Stimulated activated memory B cell treated with anti-CD40 and anti-IgM and Interleukin-4, amounts not matched to agents 10 μg/mL and 1 μg/mL and 100 μg/mL, for 72 hours (primary cell): ENCODE data around the gene IGBP1.

ENCODE experiments used
- ATAC-seq: fragments of 150-1000 bp; cut with Tn5 transposase; 2 replicates; pipeline ENCODE4 v1.10.0; 2021
- H3K27ac Mint-ChIP-seq: one replicate; pipeline ENCODE4 v1.8.0; 2022; ENCODE audit warnings: mild to moderate bottlenecking, mixed read lengths
- H3K27me3 Mint-ChIP-seq: one replicate; pipeline ENCODE4 v1.8.0; 2022; ENCODE audit warnings: mixed read lengths
- H3K36me3 Mint-ChIP-seq: one replicate; pipeline ENCODE4 v1.8.0; 2022; ENCODE audit warnings: mixed read lengths
- H3K4me1 Mint-ChIP-seq: one replicate; pipeline ENCODE4 v1.8.0; 2022; ENCODE audit warnings: mixed read lengths
- H3K4me3 Mint-ChIP-seq: one replicate; pipeline ENCODE4 v1.8.0; 2022; ENCODE audit warnings: mild to moderate bottlenecking, moderate library complexity, mixed read lengths
- H3K9me3 Mint-ChIP-seq: one replicate; pipeline ENCODE4 v1.8.0; 2022; ENCODE audit warnings: mixed read lengths

Gene IGBP1

GRCh38 chrX:70132877-70133302 lies 357 bp upstream of the IGBP1 start:
- Mint-ChIP-seq H3K27me3 (no peaks in the 10 kb centered on the region), H3K9me3 (no peaks in the 10 kb centered on the region), H3K36me3 (peaks cover 15% of the 10 kb centered on the region), H3K27ac (peak overlapping the region; percentile 98), H3K4me1 (peaks cover 25% of the 10 kb centered on the region), H3K4me3 (peak overlapping the region; percentile 100)
- ATAC-seq, result no peak

DNA sequence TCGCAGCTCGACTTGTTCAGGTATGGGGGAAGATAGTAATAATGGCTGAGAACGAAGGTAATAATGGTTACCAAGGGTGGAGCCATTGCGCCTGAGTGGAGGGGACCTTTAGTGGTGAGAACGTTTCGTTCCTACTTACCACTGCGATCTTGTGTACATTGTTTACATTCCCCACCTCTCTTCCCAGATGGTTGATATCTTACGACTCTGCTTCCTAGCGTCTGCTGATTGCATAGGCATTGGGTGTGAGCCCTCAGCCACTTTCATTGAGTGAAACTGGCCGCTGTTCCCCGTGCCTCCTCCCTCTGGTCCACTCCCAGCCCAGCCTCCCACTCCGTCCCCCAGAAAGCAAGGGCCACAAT lies 850 bp downstream of the IGBP1 start:
- Mint-ChIP-seq H3K36me3 (peaks cover 15% of the 10 kb centered on the region), H3K9me3 (no peaks in the 10 kb centered on the region), H3K4me3 (peak overlapping the region; percentile 100), H3K4me1 (peaks cover 25% of the 10 kb centered on the region), H3K27me3 (no peaks in the 10 kb centered on the region), H3K27ac (peak overlapping the region; percentile 98)
- no peak for ATAC-seq

- Mint-ChIP-seq H3K9me3 (no peaks in the 10 kb centered on the region), H3K4me3 (no peak overlapping the region), H3K4me1 (peaks cover 25% of the 10 kb centered on the region), H3K36me3 (peaks cover 43% of the 10 kb centered on the region), H3K27ac (no peak overlapping the region), H3K27me3 (no peaks in the 10 kb centered on the region)
- no peak for ATAC-seq
Measured at GRCh38 chrX:70138622-70139021, 5.4 kb downstream of the IGBP1 start.

DNA sequence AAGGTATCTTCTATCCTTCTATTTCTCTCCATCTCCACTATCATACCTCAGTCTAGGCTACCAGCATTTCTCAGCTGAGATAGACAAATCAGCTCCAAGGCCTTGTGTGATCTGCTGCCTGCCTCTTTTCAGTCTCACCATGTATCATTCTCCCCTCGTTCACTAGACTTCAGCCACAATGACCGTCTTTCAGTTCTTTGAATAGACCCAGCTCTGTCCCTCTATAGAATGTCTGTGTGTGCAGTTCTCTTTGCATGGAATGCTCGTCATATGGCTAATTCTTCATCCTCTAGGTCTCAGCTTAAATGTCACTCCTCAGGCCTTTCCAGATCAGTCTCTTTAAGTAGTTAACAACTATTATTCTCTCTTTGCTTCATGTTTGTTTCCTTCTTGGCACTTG lies 6.5 kb downstream of the IGBP1 start:
- H3K27ac Mint-ChIP-seq, result no peak overlapping the region
- no peak overlapping the region for H3K4me3 Mint-ChIP-seq
- H3K36me3 Mint-ChIP-seq, result peaks cover 43% of the 10 kb centered on the region
- no peaks in the 10 kb centered on the region for H3K27me3 Mint-ChIP-seq
- H3K4me1 Mint-ChIP-seq, result peaks cover 17% of the 10 kb centered on the region
- no peak for ATAC-seq
- H3K9me3 Mint-ChIP-seq, result no peaks in the 10 kb centered on the region

GRCh38 chrX:70141373-70141772 lies 8.1 kb downstream of the IGBP1 start:
- Mint-ChIP-seq H3K4me1 (peaks cover 7% of the 10 kb centered on the region), H3K36me3 (peaks cover 45% of the 10 kb centered on the region), H3K27me3 (no peaks in the 10 kb centered on the region), H3K27ac (no peak overlapping the region), H3K9me3 (no peaks in the 10 kb centered on the region), H3K4me3 (no peak overlapping the region)
- no peak for ATAC-seq

DNA sequence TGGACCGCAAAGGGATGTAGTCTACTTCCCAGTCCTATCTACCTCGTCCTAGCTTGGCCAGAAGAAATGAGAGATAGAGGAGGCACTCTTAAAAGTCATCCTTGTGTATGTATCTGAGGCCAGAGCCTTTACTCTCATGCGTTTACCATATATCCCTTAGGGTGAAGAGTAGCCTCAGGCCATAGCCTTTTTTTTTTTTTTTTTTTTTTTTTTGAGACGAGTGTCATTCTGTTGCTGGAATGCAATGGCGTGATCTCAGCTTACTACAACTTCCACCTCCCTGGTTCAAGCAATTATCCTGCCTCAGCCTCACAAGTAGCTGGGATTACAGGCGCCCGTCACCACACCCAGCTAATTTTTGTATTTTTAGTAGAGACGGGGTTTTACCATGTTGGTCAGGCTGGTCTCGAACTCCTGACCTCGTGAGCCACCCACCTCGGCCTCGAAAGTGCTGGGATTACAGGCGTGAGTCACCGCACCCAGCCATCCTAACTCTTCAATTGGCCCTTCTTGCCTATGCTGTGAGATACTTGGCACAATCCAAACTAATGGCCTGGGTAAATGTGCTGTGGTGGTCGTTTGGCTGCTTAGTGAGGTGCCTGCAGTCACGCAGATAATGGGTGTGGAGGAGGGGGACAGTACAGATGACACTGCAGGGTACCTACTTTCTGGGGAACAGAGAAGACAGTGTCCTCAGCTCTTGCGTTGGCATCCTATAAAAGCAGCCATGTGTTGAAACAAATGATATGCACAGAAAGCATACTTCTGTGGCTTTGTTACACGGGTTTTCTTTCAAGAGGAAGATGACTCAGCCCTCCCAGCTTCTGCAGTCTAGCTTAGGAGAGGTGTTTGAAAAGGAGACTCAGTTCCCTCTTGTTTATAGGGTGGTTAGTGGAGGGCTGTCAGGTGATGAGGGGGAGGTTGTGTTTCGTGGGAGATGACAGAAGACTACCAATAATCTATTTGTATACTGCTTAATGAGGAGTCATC lies 33.6 kb downstream of the IGBP1 start:
- H3K27me3 Mint-ChIP-seq, result no peaks in the 10 kb centered on the region
- H3K36me3 Mint-ChIP-seq, result peaks cover 23% of the 10 kb centered on the region
- H3K9me3 Mint-ChIP-seq, result no peaks in the 10 kb centered on the region
- H3K4me3 Mint-ChIP-seq, result no peak overlapping the region
- H3K27ac Mint-ChIP-seq, result no peak overlapping the region
- H3K4me1 Mint-ChIP-seq, result no peaks in the 10 kb centered on the region
- ATAC-seq, result no peak

- Mint-ChIP-seq H3K36me3 (peaks cover 23% of the 10 kb centered on the region), H3K9me3 (no peaks in the 10 kb centered on the region), H3K4me1 (peaks cover 4% of the 10 kb centered on the region), H3K27ac (no peak overlapping the region), H3K4me3 (no peak overlapping the region), H3K27me3 (no peaks in the 10 kb centered on the region)
- ATAC-seq, result no peak
Measured at GRCh38 chrX:70168238-70169188, 35.3 kb downstream of the IGBP1 start.

GRCh38 chrX:70169281-70169680 lies 36.0 kb downstream of the IGBP1 start:
- Mint-ChIP-seq H3K4me1 (peaks cover 4% of the 10 kb centered on the region), H3K27me3 (no peaks in the 10 kb centered on the region), H3K36me3 (peaks cover 17% of the 10 kb centered on the region), H3K9me3 (no peaks in the 10 kb centered on the region), H3K4me3 (no peak overlapping the region), H3K27ac (no peak overlapping the region)
- ATAC-seq, result no peak

- Mint-ChIP-seq H3K4me3 (no peak overlapping the region), H3K9me3 (no peaks in the 10 kb centered on the region), H3K4me1 (peaks cover 5% of the 10 kb centered on the region), H3K27me3 (no peaks in the 10 kb centered on the region), H3K36me3 (no peaks in the 10 kb centered on the region), H3K27ac (no peak overlapping the region)
- ATAC-seq, result no peak
Measured at GRCh38 chrX:70171624-70172023, 38.4 kb downstream of the IGBP1 start.

DNA sequence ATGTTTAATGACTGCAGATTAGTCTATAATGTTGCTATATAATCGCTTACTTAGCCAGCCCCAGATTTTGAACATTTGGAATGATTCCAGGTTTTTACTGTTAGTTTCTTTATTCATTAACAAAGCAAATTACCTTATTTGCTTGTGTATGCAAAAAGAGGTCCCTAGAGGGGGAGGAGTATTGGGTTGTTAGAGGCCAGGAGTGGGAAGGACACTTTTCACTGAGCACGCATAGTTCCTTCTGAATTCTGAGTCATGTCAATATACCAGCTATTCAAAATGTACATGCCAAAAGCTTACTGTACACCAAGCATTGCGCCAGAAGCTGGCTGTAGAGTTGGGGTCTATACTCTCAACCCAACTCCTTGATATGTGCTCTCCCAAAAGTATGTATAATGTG lies 39.0 kb downstream of the IGBP1 start:
- Mint-ChIP-seq H3K27me3 (no peaks in the 10 kb centered on the region), H3K36me3 (no peaks in the 10 kb centered on the region), H3K9me3 (no peaks in the 10 kb centered on the region), H3K4me3 (no peak overlapping the region), H3K27ac (no peak overlapping the region), H3K4me1 (peaks cover 11% of the 10 kb centered on the region)
- no peak for ATAC-seq

- peaks cover 12% of the 10 kb centered on the region for H3K4me1 Mint-ChIP-seq
- H3K27ac Mint-ChIP-seq, result no peak overlapping the region
- no peaks in the 10 kb centered on the region for H3K36me3 Mint-ChIP-seq
- ATAC-seq, result no peak
- H3K4me3 Mint-ChIP-seq, result no peak overlapping the region
- H3K9me3 Mint-ChIP-seq, result no peaks in the 10 kb centered on the region
- H3K27me3 Mint-ChIP-seq, result no peaks in the 10 kb centered on the region
Measured at GRCh38 chrX:70172964-70173363, 39.7 kb downstream of the IGBP1 start.

GRCh38 chrX:70174754-70175153 lies 41.5 kb downstream of the IGBP1 start:
- no peaks in the 10 kb centered on the region for H3K36me3 Mint-ChIP-seq
- H3K27me3 Mint-ChIP-seq, result no peaks in the 10 kb centered on the region
- no peak for ATAC-seq
- H3K4me3 Mint-ChIP-seq, result no peak overlapping the region
- no peaks in the 10 kb centered on the region for H3K9me3 Mint-ChIP-seq
- H3K4me1 Mint-ChIP-seq, result peaks cover 12% of the 10 kb centered on the region
- H3K27ac Mint-ChIP-seq, result no peak overlapping the region

- no peaks in the 10 kb centered on the region for H3K27me3 Mint-ChIP-seq
- no peak for ATAC-seq
Measured at GRCh38 chrX:70175338-70175737, 42.1 kb downstream of the IGBP1 start.

GRCh38 chrX:70176938-70177533 lies 43.8 kb downstream of the IGBP1 start, which contains the start of gene DGAT2L6:
Gene DGAT2L6 (plus strand): TSS chrX:70177483. CDS start chrX:70177583, 100 bp downstream.
- H3K4me1 Mint-ChIP-seq, result peaks cover 12% of the 10 kb centered on the region
- peak; percentile 47 for ATAC-seq
- no peaks in the 10 kb centered on the region for H3K9me3 Mint-ChIP-seq

More at GRCh38 chrX:70175338-70175737, 42.1 kb downstream of the IGBP1 start:
- peaks cover 12% of the 10 kb centered on the region for H3K4me1 Mint-ChIP-seq
- no peaks in the 10 kb centered on the region for H3K9me3 Mint-ChIP-seq
- H3K27ac Mint-ChIP-seq, result no peak overlapping the region
- H3K36me3 Mint-ChIP-seq, result no peaks in the 10 kb centered on the region
- H3K4me3 Mint-ChIP-seq, result no peak overlapping the region

GRCh38 chrX:70183091-70183490 lies 49.8 kb downstream of the IGBP1 start:
- Mint-ChIP-seq H3K27me3 (peaks cover 8% of the 10 kb centered on the region), H3K27ac (no peak overlapping the region), H3K36me3 (no peaks in the 10 kb centered on the region), H3K4me1 (no peaks in the 10 kb centered on the region), H3K9me3 (no peaks in the 10 kb centered on the region), H3K4me3 (no peak overlapping the region)
- no peak for ATAC-seq

More at GRCh38 chrX:70176938-70177533, 43.8 kb downstream of the IGBP1 start, which contains the start of gene DGAT2L6:
- Mint-ChIP-seq H3K4me3 (peak within 1 kb of the TSS; percentile 54), H3K27ac (peak within 1 kb of the TSS; percentile 47), H3K27me3 (no peaks in the 10 kb centered on the region), H3K36me3 (no peaks in the 10 kb centered on the region)
